Erythroblast (primary cell): ENCODE data around the gene HGF.

Source experiments
- GATA1 ChIP-seq: IDR thresholded peaks from 2 replicates; pipeline ENCODE4 v1.6.1; 2011; ENCODE audit warnings: low read depth, mild to moderate bottlenecking, control low read depth, low read length, moderate library complexity
- POLR2A ChIP-seq: IDR thresholded peaks from 2 replicates; pipeline ENCODE4 v1.6.1; 2011; ENCODE audit warnings: mild to moderate bottlenecking, low read length

- TF ChIP-seq POLR2A (no peak), GATA1 (no peak)
These were observed 76.0 kb downstream of the HGF start for GRCh38 chr7:81693894-81694293.
